ENCODE measurements around the gene RPL37A. TPM values are rescaled to one million over a fixed set of nuclear protein-coding genes. Genes with fewer than 3 reads are reported as not detected.

Gene RPL37A
- total and polyA plus RNA-seq, 4 donors: 1,589 to 4,925 (median 1,954) TPM

DNA sequence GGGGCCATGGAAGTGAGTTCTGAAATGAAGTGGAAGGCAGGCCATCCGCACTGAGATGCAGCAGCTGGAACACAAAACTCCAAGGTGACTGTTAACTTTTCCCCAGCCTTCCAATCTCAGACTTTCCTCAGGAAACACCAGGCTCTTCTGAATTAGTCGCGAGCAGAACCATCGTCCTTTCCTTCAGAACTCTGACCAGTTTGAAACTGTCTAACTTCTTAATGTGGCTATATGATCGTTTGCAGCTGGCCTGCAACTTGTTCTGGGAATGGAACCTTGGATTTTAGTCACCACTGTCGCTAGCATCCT is 620 bp upstream of the RPL37A start:
- DNase-seq (ENCODE audit: low read depth in 4 of 6, low spot score in 6 of 6): no peak
- Histone ChIP-seq H3K9me3 (ENCODE audit: control insufficient read depth, insufficient read depth, low read length) (no peaks in the 10 kb centered on the region), H3K27ac (ENCODE audit: low read depth, low read length) (peak overlapping the region; percentile 87), H3K4me3 (ENCODE audit: low read depth, low read length) (peak overlapping the region; percentile 62), H3K27me3 (ENCODE audit: control insufficient read depth, insufficient read depth, low read length) (no peaks in the 10 kb centered on the region), H3K36me3 (ENCODE audit: control insufficient read depth, insufficient read depth, low read length) (peaks cover 7% of the 10 kb centered on the region), H3K4me1 (ENCODE audit: control insufficient read depth, insufficient read depth, low read length) (peaks cover 12% of the 10 kb centered on the region)
- WGBS (ENCODE audit: insufficient coverage): 13% methylated on average over 3 of the region's 6 CpGs

DNA sequence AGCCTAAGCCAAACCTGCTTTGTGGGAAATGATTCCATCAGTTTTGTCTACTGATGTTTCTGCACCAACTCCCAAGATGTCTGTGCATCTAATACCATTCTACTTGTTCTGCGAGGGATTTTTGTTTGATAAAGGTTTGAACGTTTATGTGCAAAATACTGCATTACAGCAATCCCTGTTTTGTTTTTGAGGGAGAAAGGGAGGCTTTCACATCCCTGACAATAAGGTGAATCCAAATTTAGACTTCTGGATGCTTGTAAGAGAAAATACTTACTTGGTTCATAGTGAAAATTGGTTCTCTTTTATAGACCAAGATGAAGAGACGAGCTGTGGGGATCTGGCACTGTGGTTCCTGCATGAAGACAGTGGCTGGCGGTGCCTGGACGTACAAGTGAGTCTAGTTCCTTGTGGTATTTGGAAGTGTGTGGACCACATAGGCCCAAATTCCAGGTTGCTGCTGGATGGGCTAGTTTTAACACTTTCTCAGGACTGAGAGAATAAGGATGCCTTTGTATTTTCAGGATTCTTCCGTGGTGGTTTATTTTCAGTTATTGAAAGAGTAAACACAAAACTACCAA is 1.1 kb downstream of the RPL37A start:
- WGBS (ENCODE audit: insufficient coverage): 57% methylated on average over 3 of the region's 6 CpGs
- Histone ChIP-seq H3K4me1 (ENCODE audit: control insufficient read depth, insufficient read depth, low read length) (peaks cover 12% of the 10 kb centered on the region), H3K4me3 (ENCODE audit: low read depth, low read length) (peak overlapping the region; percentile 62), H3K9me3 (ENCODE audit: control insufficient read depth, insufficient read depth, low read length) (no peaks in the 10 kb centered on the region), H3K36me3 (ENCODE audit: control insufficient read depth, insufficient read depth, low read length) (peaks cover 12% of the 10 kb centered on the region), H3K27me3 (ENCODE audit: control insufficient read depth, insufficient read depth, low read length) (no peaks in the 10 kb centered on the region), H3K27ac (ENCODE audit: low read depth, low read length) (peak overlapping the region; percentile 87)
- no peak for DNase-seq (ENCODE audit: low read depth in 4 of 6, low spot score in 6 of 6)

DNA sequence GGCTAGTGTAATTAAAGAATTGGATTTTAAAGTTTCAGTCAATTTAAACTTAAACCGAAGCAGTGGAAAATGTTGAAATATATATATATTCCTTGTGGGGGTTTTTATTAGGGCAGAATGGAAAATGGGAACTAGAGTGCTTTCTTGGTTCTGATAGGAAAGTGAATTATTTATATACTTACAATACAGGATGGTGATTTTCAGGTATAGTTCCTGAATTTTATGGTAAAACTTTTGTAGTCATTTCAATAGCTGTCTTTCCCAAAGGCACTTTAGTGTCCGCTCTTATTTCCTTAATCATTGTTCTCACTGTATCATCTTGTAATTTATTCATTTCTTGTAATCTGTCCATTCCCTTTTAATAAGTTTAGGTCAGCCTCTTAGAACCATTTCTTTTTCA is 1.9 kb downstream of the RPL37A start:
- Histone ChIP-seq H3K9me3 (ENCODE audit: control insufficient read depth, insufficient read depth, low read length) (no peaks in the 10 kb centered on the region), H3K36me3 (ENCODE audit: control insufficient read depth, insufficient read depth, low read length) (peaks cover 20% of the 10 kb centered on the region), H3K4me3 (ENCODE audit: low read depth, low read length) (no peak overlapping the region), H3K4me1 (ENCODE audit: control insufficient read depth, insufficient read depth, low read length) (peaks cover 12% of the 10 kb centered on the region), H3K27ac (ENCODE audit: low read depth, low read length) (no peak overlapping the region), H3K27me3 (ENCODE audit: control insufficient read depth, insufficient read depth, low read length) (no peaks in the 10 kb centered on the region)
- WGBS (ENCODE audit: insufficient coverage): no CpG with 5 or more reads among the region's 2 CpGs
- no peak for DNase-seq (ENCODE audit: low read depth in 4 of 6, low spot score in 6 of 6)

DNA sequence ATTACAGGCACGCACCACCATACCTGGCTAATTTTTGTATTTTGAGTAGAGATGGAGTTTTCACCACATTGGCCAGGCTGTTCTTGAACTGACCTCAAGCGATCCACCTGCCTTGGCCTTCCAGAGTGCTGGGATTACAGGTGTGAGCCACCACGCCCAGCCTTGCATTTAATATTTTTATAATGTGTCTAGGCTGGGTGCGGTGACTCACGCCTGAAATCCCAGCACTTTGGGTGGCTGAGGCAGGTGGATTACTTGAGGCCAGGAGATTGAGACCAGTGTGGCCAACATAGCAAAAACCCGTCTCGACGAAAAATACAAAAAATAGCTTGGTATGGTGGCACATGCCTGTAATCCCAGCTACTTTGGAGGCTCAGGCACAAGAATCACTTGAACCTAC is 3.2 kb downstream of the RPL37A start:
- Histone ChIP-seq H3K27me3 (ENCODE audit: control insufficient read depth, insufficient read depth, low read length) (no peaks in the 10 kb centered on the region), H3K36me3 (ENCODE audit: control insufficient read depth, insufficient read depth, low read length) (peaks cover 28% of the 10 kb centered on the region), H3K4me1 (ENCODE audit: control insufficient read depth, insufficient read depth, low read length) (peaks cover 12% of the 10 kb centered on the region), H3K4me3 (ENCODE audit: low read depth, low read length) (no peak overlapping the region), H3K9me3 (ENCODE audit: control insufficient read depth, insufficient read depth, low read length) (no peaks in the 10 kb centered on the region), H3K27ac (ENCODE audit: low read depth, low read length) (no peak overlapping the region)
- no peak for DNase-seq (ENCODE audit: low read depth in 4 of 6, low spot score in 6 of 6)
- 88% methylated on average over 5 of the region's 8 CpGs for WGBS (ENCODE audit: insufficient coverage)

DNA sequence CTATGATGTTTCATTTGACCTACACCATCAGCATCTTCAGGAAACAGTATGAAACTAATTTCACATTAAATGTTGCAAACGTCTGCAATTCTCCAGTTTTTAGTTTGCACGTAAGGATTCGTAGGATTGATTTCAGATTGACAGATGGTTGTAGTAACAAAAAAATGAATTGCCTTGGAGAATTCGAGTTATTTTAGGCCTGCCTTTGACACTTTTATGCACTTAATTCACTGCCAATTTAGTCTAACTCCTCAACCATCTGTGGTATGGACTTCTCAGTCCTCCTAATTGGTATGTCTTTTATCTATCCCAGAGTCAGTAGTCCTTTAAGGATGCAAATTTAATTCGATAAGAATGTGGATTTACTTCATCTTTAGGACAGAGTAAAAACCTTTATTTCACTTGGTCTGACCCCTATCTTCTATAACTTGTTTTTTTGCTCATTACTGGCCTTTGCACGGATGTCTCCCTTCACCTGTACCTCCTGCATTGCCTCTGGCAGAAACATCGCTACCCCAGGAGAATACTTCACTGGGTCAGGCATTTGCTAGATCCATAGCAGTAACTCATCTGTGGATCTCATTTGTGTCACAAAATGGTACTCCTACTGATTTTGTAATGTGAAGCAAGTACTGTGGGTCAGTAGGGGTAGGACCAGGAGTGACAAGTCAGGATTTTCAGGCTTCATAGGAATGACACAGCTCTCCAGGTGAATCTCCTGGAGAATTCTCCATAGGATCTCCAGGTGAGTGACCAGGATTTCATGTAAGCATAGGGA is 3.9 kb downstream of the RPL37A start:
- Histone ChIP-seq H3K27ac (ENCODE audit: low read depth, low read length) (no peak overlapping the region), H3K9me3 (ENCODE audit: control insufficient read depth, insufficient read depth, low read length) (no peaks in the 10 kb centered on the region), H3K27me3 (ENCODE audit: control insufficient read depth, insufficient read depth, low read length) (no peaks in the 10 kb centered on the region), H3K4me1 (ENCODE audit: control insufficient read depth, insufficient read depth, low read length) (peaks cover 8% of the 10 kb centered on the region), H3K4me3 (ENCODE audit: low read depth, low read length) (no peak overlapping the region), H3K36me3 (ENCODE audit: control insufficient read depth, insufficient read depth, low read length) (peaks cover 29% of the 10 kb centered on the region)
- 100% methylated on average over 2 of the region's 7 CpGs for WGBS (ENCODE audit: insufficient coverage)
- DNase-seq (ENCODE audit: low read depth in 4 of 6, low spot score in 6 of 6): peak in 1 of 6 donors; percentile 44

DNA sequence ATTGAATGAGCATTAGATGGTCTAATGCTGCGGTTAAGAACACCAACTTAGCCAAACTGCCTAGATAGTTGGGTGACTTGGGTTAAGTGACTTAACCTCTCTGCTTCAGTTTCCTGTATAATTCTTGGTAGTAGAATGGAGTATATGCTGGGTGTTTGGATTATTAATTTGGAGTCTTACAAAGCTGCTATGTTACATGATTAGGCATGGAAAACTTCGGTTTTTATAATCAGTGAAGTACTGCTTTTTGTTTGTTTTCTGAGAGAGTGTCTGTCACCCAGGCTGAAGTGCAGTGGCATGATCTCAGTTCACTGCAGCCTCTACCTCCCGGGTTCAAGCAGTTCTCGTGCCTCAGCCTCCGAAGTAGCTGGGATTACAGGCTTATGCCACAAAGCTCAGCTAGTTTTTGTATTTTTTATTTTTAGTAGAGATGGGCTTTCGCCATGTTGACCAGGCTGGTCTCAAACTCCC is 4.5 kb downstream of the RPL37A start:
- no peak overlapping the region for H3K4me3 ChIP-seq (ENCODE audit: low read depth, low read length)

DNA sequence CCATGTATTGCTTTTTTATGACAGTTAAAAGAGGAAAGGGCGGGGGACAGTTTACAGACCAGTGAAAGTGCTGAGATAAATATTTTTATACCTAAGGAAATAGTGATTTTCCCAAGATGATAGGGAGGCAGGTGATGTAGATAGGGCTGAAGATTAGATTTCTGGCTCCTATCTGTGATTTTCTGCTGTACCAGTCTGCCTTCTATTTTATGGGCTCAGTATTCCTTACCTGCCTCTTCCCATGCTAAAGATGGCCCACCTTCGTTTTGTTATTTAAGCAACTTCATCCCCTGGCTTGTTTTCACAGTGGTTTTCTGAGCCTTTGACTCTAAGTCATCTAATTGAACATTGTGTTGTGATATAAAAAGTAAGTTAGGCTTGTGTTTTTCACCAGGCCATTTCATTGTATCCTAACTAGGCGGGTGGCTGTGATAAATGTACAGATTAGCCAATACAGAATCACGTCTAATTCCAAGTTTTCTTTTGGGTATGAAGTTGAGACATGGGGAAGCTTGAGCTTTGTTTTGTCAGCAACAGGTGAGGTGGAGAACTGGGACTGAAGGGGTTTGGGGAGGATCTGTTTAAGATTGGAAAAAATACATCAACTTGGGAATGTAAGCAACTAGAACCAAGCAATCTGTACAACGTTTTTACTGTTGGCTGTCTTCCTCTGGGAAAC is 5.2 kb downstream of the RPL37A start:
- no peak for DNase-seq (ENCODE audit: low read depth in 4 of 6, low spot score in 6 of 6)
- WGBS (ENCODE audit: insufficient coverage): 74% methylated on average over 3 of the region's 5 CpGs
- Histone ChIP-seq H3K4me3 (ENCODE audit: low read depth, low read length) (no peak overlapping the region), H3K27me3 (ENCODE audit: control insufficient read depth, insufficient read depth, low read length) (no peaks in the 10 kb centered on the region), H3K4me1 (ENCODE audit: control insufficient read depth, insufficient read depth, low read length) (peaks cover 3% of the 10 kb centered on the region), H3K27ac (ENCODE audit: low read depth, low read length) (no peak overlapping the region), H3K9me3 (ENCODE audit: control insufficient read depth, insufficient read depth, low read length) (no peaks in the 10 kb centered on the region), H3K36me3 (ENCODE audit: control insufficient read depth, insufficient read depth, low read length) (peaks cover 29% of the 10 kb centered on the region)

More for the DNA sequence above, 4.5 kb downstream of the RPL37A start:
- H3K36me3 ChIP-seq (ENCODE audit: control insufficient read depth, insufficient read depth, low read length): peaks cover 29% of the 10 kb centered on the region
- no peaks in the 10 kb centered on the region for H3K9me3 ChIP-seq (ENCODE audit: control insufficient read depth, insufficient read depth, low read length)
- H3K4me1 ChIP-seq (ENCODE audit: control insufficient read depth, insufficient read depth, low read length): peaks cover 3% of the 10 kb centered on the region
- 50% methylated on average over 2 of the region's 6 CpGs for WGBS (ENCODE audit: insufficient coverage)
- DNase-seq (ENCODE audit: low read depth in 4 of 6, low spot score in 6 of 6): no peak
- H3K27ac ChIP-seq (ENCODE audit: low read depth, low read length): no peak overlapping the region
- H3K27me3 ChIP-seq (ENCODE audit: control insufficient read depth, insufficient read depth, low read length): no peaks in the 10 kb centered on the region

DNA sequence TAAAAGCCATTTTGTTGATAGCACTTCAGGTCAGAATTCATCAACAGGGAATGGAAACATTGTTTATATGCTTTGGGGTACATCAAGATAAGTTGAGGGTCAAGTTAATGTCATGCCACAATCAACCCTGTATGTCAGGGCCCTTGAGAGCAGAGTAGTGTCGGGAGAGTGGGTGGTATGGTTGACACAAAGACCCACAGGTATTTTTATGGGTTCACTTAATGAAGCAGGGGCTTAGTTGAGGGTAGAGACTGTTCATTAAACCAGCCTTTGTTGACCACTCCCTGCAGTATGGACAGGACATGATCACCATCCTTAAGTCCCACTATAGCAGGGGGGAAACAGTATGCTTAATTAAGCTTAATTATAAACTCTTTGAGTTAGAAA is 5.7 kb downstream of the RPL37A start:
- no peak overlapping the region for H3K27ac ChIP-seq (ENCODE audit: low read depth, low read length)
- H3K27me3 ChIP-seq (ENCODE audit: control insufficient read depth, insufficient read depth, low read length): no peaks in the 10 kb centered on the region
- peaks cover 3% of the 10 kb centered on the region for H3K4me1 ChIP-seq (ENCODE audit: control insufficient read depth, insufficient read depth, low read length)
- 71% methylated on average over 1 of the region's 1 CpG for WGBS (ENCODE audit: insufficient coverage)
- peaks cover 29% of the 10 kb centered on the region for H3K36me3 ChIP-seq (ENCODE audit: control insufficient read depth, insufficient read depth, low read length)
- no peaks in the 10 kb centered on the region for H3K9me3 ChIP-seq (ENCODE audit: control insufficient read depth, insufficient read depth, low read length)
- H3K4me3 ChIP-seq (ENCODE audit: low read depth, low read length): no peak overlapping the region
- no peak for DNase-seq (ENCODE audit: low read depth in 4 of 6, low spot score in 6 of 6)

DNA sequence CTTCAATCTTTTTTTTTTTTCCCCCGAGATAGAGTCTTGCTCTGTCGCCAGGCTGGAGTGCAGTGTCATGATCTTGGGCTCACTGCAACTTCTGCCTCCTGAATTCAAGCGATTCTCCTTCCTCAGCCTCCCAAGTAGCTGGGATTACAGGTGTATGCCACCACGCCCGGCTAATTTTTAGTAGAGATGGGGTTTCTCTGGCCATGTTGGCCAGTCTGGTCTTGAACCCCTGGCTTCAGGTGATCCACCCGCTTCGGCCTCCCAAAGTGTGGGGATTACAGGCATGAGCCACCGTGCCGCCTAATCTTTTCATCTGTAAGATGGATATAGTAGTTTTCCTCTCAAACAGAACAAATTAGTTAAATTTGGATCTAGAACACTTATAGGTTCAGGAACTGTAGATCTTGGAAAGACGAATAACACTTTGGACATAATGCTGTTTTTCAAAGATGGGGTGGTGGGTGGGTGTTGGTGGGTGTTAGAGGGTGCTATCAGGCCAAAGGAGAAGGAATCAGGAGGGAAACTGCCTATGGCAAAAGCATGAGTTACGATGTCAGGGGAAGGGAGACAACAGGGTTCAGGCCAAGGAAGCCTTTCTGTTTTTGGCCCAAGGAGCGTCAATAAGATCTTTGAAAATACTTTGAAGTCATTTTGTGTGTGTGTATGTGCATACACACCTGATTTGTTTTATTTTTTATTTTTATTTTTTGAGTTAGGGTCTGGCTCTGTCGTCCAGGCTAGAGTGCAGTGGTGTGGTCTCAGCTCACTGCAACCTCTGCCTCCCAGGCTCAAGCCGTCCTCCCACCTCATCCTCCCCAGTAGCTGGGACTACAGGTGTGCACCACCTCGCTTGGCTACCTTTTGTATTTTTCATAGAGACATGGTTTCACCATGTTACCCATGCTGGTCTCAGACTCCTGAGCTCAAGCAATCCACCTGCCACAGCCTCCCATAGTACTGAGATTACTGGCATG is 6.8 kb downstream of the RPL37A start:
- no peaks in the 10 kb centered on the region for H3K27me3 ChIP-seq (ENCODE audit: control insufficient read depth, insufficient read depth, low read length)

More for the DNA sequence above, 6.8 kb downstream of the RPL37A start:
- no peak for DNase-seq (ENCODE audit: low read depth in 4 of 6, low spot score in 6 of 6)
- H3K27ac ChIP-seq (ENCODE audit: low read depth, low read length): no peak overlapping the region
- 78% methylated on average over 5 of the region's 15 CpGs for WGBS (ENCODE audit: insufficient coverage)
- no peak overlapping the region for H3K4me3 ChIP-seq (ENCODE audit: low read depth, low read length)
- no peaks in the 10 kb centered on the region for H3K9me3 ChIP-seq (ENCODE audit: control insufficient read depth, insufficient read depth, low read length)
- peaks cover 29% of the 10 kb centered on the region for H3K36me3 ChIP-seq (ENCODE audit: control insufficient read depth, insufficient read depth, low read length)
- H3K4me1 ChIP-seq (ENCODE audit: control insufficient read depth, insufficient read depth, low read length): no peaks in the 10 kb centered on the region
